ENCODE results near the gene SCN9A.
A peak's percentile ranks its signal among the peaks of the same experiment; 100 is the strongest.

The SCN9A gene
- long read RNA-seq = 0 reads

GRCh38 chr2:166375736-166376487, at the start of gene SCN9A:
Gene SCN9A (minus strand): TSS chr2:166375944. CDS start chr2:166311756, 64,188 bp downstream.
- H3K4me3 ChIP-seq (replicated peaks; ENCODE audit: insufficient read depth, low read length) = peak within 1 kb of the TSS; percentile 46
- H3K27ac ChIP-seq (replicated peaks) = no peak within 1 kb of the TSS
- peak in 1 of 2 experiments; percentile 29 for DNase-seq (ENCODE audit: low read depth in 1 of 2, low spot score in 1 of 2)

GRCh38 chr2:166424841-166425240, 49.1 kb upstream of the SCN9A start:
- no peak for TF ChIP-seq SPI1 (IDR thresholded peaks at IDR 0.05; ENCODE audit: borderline replicate concordance, low read depth)
- TF ChIP-seq GABPA (IDR thresholded peaks at IDR 0.05; ENCODE audit: low read depth) = no peak
- no peak for TF ChIP-seq POLR2AphosphoS5 (IDR thresholded peaks at IDR 0.05; ENCODE audit: low read depth)
- TF ChIP-seq CTCF (IDR thresholded peaks at IDR 0.05; ENCODE audit: insufficient read depth, low read length) = no peak
- no peak for TF ChIP-seq REST (IDR thresholded peaks at IDR 0.05; ENCODE audit: insufficient replicate concordance, low read depth)

More at GRCh38 chr2:166375736-166376487, at the start of gene SCN9A:
- no peak for TF ChIP-seq REST (IDR thresholded peaks at IDR 0.05; ENCODE audit: insufficient replicate concordance, low read depth)
- TF ChIP-seq CTCF (IDR thresholded peaks at IDR 0.05; ENCODE audit: insufficient read depth, low read length) = no peak
- TF ChIP-seq SPI1 (IDR thresholded peaks at IDR 0.05; ENCODE audit: borderline replicate concordance, low read depth) = no peak
- no peak for TF ChIP-seq POLR2AphosphoS5 (IDR thresholded peaks at IDR 0.05; ENCODE audit: low read depth)
- no peak for TF ChIP-seq GABPA (IDR thresholded peaks at IDR 0.05; ENCODE audit: low read depth)
- peaks cover 27% of the 10 kb centered on the region for H3K27me3 ChIP-seq (ENCODE audit: insufficient read depth, poor library complexity, severe bottlenecking)

GRCh38 chr2:166419616-166419934, 43.8 kb upstream of the SCN9A start:
- H3K4me3 ChIP-seq (replicated peaks; ENCODE audit: insufficient read depth, low read length) = no peak overlapping the region
- TF ChIP-seq CTCF (IDR thresholded peaks at IDR 0.05; ENCODE audit: insufficient read depth, low read length) = no peak
- no peak for TF ChIP-seq REST (IDR thresholded peaks at IDR 0.05; ENCODE audit: insufficient replicate concordance, low read depth)
- TF ChIP-seq POLR2AphosphoS5 (IDR thresholded peaks at IDR 0.05; ENCODE audit: low read depth) = no peak
- no peak for TF ChIP-seq SPI1 (IDR thresholded peaks at IDR 0.05; ENCODE audit: borderline replicate concordance, low read depth)
- no peak for TF ChIP-seq GABPA (IDR thresholded peaks at IDR 0.05; ENCODE audit: low read depth)
- DNase-seq (ENCODE audit: low read depth in 1 of 2, low spot score in 1 of 2) = no peak
- H3K27me3 ChIP-seq (ENCODE audit: insufficient read depth, poor library complexity, severe bottlenecking) = no peaks in the 10 kb centered on the region
- no peak overlapping the region for H3K27ac ChIP-seq (replicated peaks)

More at GRCh38 chr2:166424841-166425240, 49.1 kb upstream of the SCN9A start:
- Histone ChIP-seq H3K27ac (replicated peaks) (no peak overlapping the region), H3K27me3 (ENCODE audit: insufficient read depth, poor library complexity, severe bottlenecking) (no peaks in the 10 kb centered on the region), H3K4me3 (replicated peaks; ENCODE audit: insufficient read depth, low read length) (no peak overlapping the region)
- DNase-seq (ENCODE audit: low read depth in 1 of 2, low spot score in 1 of 2) = no peak
